HG03565 (cell line): ENCODE measurements around the gene DUSP7.

Source experiments
- ATAC-seq: cut with Tn5 transposase; IDR thresholded peaks from one replicate; pipeline ENCODE4 v1.9.1; 2021; ENCODE audit warnings: mild to moderate bottlenecking, moderate library complexity; ENCODE audit not compliant: unreplicated experiment

Gene DUSP7

DNA sequence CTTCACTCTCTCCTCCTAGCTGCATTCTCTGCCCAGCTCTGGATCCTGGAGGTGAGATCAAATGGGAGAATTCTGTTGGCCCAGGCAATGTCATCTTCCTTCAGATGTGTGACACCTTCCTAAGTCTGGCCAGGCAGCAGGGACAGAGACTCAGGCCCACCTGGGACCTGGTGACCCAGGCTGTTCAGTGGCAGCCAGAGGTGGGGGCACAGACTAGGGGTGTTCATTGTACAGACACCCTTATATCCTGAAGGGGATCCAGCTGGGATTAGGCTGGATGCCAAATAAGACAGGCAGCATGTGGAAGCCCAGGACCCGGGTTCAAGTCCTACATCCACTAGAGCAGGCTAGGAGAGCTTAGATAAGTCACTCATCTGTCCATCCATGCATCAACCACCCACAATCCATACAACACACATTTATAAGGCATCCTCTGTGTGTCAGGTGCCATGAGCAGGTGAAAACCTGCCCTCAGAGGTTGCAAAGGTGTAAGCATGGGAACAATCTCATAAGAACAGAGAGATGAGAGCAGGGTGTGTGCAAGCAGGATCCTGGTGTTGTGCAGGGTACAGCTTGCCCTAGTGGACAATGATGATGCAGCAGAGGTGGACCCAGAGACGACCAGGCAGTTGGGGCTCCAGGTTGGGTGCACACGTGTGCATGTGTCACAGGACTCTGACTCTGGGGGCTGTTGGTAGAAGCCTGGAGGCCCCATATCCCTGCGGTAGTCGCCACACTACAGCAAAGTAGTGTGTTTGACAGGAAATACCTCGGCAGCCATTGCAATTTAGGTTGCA is 42.4 kb downstream of the DUSP7 start:
- ATAC-seq, result no peak

DNA sequence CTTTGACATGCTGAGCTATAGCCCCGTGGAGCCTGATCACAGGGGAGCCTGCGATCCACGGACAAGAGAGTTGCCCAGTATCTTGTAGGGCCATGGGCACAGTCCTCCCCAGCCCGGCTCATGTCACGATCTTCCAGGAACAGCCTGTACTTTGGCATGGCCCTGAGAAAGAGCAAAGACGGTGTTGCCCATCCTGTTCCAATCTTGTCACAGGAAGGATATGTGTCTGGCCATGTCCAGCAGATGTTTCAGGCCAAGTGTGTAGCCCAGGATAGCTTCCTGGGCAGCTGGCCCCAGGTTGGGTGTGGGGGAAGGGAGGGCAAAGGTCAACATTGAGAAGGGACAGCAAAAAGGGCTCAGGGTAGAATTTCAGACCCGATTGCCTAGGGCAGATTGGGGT is 43.7 kb downstream of the DUSP7 start:
- no peak for ATAC-seq

- no peak for ATAC-seq
Measured at GRCh38 chr3:52010431-52010830, 45.9 kb downstream of the DUSP7 start.

- ATAC-seq, result no peak
Measured at GRCh38 chr3:52007291-52007690, 49.1 kb downstream of the DUSP7 start.

GRCh38 chr3:52006820-52007133 is 49.6 kb downstream of the DUSP7 start:
- ATAC-seq, result no peak

GRCh38 chr3:52006017-52006819 is 50.2 kb downstream of the DUSP7 start:
- no peak for ATAC-seq

- ATAC-seq, result no peak
Measured at GRCh38 chr3:52005571-52005986, 50.8 kb downstream of the DUSP7 start.

GRCh38 chr3:52004906-52005395 is 51.4 kb downstream of the DUSP7 start:
- no peak for ATAC-seq

DNA sequence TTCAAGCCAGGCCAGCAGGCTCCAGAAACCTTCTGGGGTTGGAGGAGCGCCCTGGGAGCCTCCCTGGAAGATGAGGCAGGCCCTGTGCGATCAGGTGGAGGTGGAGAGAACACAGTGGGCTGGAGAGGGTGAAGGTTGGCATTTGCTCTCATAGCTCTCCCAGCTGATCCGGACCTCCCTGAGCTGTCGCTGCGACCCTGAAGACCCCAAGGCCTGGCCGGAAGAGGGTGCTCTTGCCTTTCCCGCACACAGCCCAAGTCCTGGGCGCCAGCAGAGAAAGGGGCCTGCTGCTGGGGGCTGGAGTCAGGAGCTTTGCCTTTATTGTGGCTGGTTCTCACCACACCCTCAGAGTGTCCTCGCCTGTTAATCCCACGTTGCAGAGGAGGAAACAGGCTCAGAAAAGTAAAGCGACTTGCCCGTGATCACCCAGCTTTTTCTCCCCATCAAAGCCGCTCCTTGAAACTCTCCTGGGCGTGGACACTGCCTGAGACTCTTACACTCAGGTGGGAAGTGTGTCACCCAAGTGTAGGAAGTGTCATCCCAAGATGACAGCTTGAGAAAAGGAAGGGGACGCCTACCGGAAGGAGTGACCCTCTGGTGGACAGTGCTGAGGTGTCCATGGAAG is 52.1 kb downstream of the DUSP7 start:
- ATAC-seq, result no peak

DNA sequence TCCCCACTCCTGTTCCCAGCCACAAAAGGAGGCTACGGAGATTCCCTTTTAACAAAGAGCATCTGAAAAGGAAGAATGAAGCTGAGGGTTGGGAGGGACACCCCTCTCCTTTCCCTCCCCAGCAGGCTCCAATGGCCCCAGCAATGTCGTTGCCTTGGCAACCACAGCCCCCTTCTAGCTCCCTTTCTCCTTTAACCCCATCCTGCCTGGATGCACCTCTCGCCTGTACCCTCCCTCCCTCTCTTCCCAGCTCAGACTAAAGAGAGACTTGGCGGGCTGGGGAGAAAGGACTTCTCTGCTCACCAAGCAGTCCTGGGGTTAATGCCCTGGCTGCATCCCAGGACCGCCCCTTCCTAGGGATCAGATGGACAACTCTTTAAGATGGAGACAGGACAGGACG is 53.6 kb downstream of the DUSP7 start:
- no peak for ATAC-seq

DNA sequence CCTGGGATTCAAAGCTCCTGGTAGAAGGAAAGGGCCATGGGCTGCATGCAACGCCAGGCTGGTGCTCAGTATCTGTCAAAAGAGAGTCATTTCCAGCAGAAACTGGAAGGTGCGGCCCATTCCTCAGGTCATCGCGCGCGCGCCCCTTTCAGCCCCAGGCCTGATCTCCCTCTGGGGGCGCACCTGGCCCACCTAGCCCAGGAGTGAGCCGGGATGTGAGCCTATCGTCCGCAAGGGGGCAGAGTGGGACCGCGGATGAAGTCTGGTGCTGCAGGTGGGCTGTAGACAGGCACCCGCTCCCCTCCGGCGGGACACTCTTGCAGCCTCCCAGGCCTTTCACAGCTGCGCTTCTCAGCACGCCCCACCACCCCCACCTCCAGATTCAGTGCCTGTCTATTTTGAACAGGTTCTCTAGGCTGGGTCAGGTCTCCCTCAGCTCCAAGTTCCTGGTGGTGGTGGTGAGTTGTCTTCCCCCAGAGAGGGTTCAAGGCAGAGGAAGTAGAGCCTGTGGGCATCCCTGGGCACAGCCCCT is 54.9 kb downstream of the DUSP7 start:
- ATAC-seq, result peak; percentile 59

GRCh38 chr3:51999846-52000245 is 56.5 kb downstream of the DUSP7 start:
- ATAC-seq, result no peak
